PC-9 (cell line): Measurements from ENCODE around the gene SRRM5. TPM values are rescaled to one million over a fixed set of nuclear protein-coding genes. Genes with fewer than 3 reads are reported as not detected.

Experiments used
- Bru-seq: library from RNA; stranded (reverse); fragments of 400-500 nt; gene quantifications from one replicate; lab custom pipeline; 2021; lab: Mats Ljungman, UMichigan
- BruChase-seq, 2 experiments: library from RNA; stranded (reverse); fragments of 400-500 nt; gene quantifications; one replicate each; lab custom pipeline; 2021; lab: Mats Ljungman, UMichigan
- BruUV-seq: library from RNA; stranded (reverse); fragments of 400-500 nt; replicated peaks from 2 replicates; lab custom pipeline; 2021; lab: Mats Ljungman, UMichigan
- CTCF ChIA-PET: fragments of 300-600 bp; sonication (Branson Sonifier 250); formaldehyde crosslinking; loops from one replicate; lab custom pipeline; 2022; ENCODE audit warnings: antibody characterized with exemption; lab: Charles Lee
- POLR2A ChIA-PET: fragments of 300-600 bp; sonication (Branson Sonifier 250); formaldehyde crosslinking; loops from one replicate; lab custom pipeline; 2022; ENCODE audit warnings: antibody characterized with exemption; ENCODE audit not compliant: unreplicated experiment; lab: Charles Lee
- DNase-seq, 2 experiments: peaks; one replicate each; pipeline versions ENCODE4 v3.0.0 to v3.0.0-alpha.2; 2015 to 2022; ENCODE audit warnings: mixed read lengths in 1 of 2
- H2AFZ ChIP-seq: fragments of 200-600 bp; sonication (generic); 2 replicates; pipeline ENCODE4 v1.8.1; 2017; ENCODE audit warnings: antibody characterized with exemption
- H3F3A ChIP-seq: fragments of 200-600 bp; sonication (generic); 2 replicates; pipeline ENCODE4 v1.8.1; 2017; ENCODE audit warnings: antibody characterized with exemption, mild to moderate bottlenecking, low read depth; ENCODE audit not compliant: insufficient read depth
- H3K27ac ChIP-seq: fragments of 200-600 bp; sonication (generic); 2 replicates; pipeline ENCODE4 v1.6.1; 2016; ENCODE audit warnings: mixed run types
- H3K27me3 ChIP-seq: fragments of 200-600 bp; sonication (generic); 2 replicates; pipeline ENCODE4 v1.6.1; 2016; ENCODE audit warnings: low read depth, mixed run types; ENCODE audit not compliant: insufficient read depth
- H3K36me3 ChIP-seq: fragments of 200-600 bp; sonication (generic); 2 replicates; pipeline ENCODE4 v1.6.1; 2016; ENCODE audit warnings: low read depth, mixed run types
- H3K4me1 ChIP-seq: fragments of 200-600 bp; sonication (generic); replicated peaks from 2 replicates; pipeline ENCODE4 v1.6.1; 2016; ENCODE audit warnings: mixed run types; ENCODE audit not compliant: insufficient read depth
- H3K4me2 ChIP-seq: fragments of 200-600 bp; sonication (generic); 2 replicates; pipeline ENCODE4 v1.6.1; 2017; ENCODE audit warnings: mixed run types
- H3K4me3 ChIP-seq: fragments of 200-600 bp; sonication (generic); 2 replicates; pipeline ENCODE4 v1.6.1; 2016; ENCODE audit warnings: mixed run types
- H3K79me2 ChIP-seq: fragments of 200-600 bp; sonication (generic); 2 replicates; pipeline ENCODE4 v1.6.1; 2017; ENCODE audit warnings: low read depth, mixed run types
- H3K9me2 ChIP-seq: fragments of 200-600 bp; sonication (generic); 2 replicates; pipeline ENCODE4 v1.8.1; 2017; ENCODE audit warnings: mild to moderate bottlenecking; ENCODE audit not compliant: insufficient read depth
- H3K9me3 ChIP-seq: fragments of 200-600 bp; sonication (generic); 2 replicates; pipeline ENCODE4 v1.8.1; 2016; ENCODE audit warnings: low read depth; ENCODE audit not compliant: insufficient read depth
- H4K20me1 ChIP-seq: fragments of 200-600 bp; sonication (generic); 2 replicates; pipeline ENCODE4 v1.8.1; 2017; ENCODE audit not compliant: insufficient read depth
- CTCF ChIP-seq: fragments of 200-600 bp; sonication (generic); conservative IDR thresholded peaks from 2 replicates; pipeline ENCODE4 v1.6.1; 2017; ENCODE audit warnings: mixed run types, antibody characterized with exemption, mild to moderate bottlenecking, moderate library complexity
- EZH2 ChIP-seq: fragments of 200-600 bp; sonication (generic); IDR thresholded peaks from 2 replicates; pipeline ENCODE4 v1.8.0; 2017; ENCODE audit warnings: antibody characterized with exemption, low read depth
- intact Hi-C: fragments of 100-400 bp; cut with micrococcal nuclease; formaldehyde crosslinking; loops from one replicate; pipeline ENCODE4 v1.10.0; 2022; ENCODE audit not compliant: unreplicated experiment
- long read RNA-seq: library from polyadenylated mRNA; stranded (forward); transcript quantifications from one replicate; pipeline ENCODE4 v2.0.0, GENCODE V29; 2022
- total RNA-seq: library from RNA; stranded (reverse); gene quantifications from 2 replicates; pipeline ENCODE4 v1.2.3, GENCODE V29; 2021

Gene SRRM5
- total RNA-seq: 0.37 and 0.60 TPM in 2 replicates
- Bru-seq, nascent RNA: percentile 55 among the genes with signal in this experiment
- percentile 56 among the genes with signal in this experiment for BruChase-seq, experiment 1, labeled RNA remaining after a 2-hour chase
- BruChase-seq, experiment 2, labeled RNA remaining after a 6-hour chase: percentile 54 among the genes with signal in this experiment
- long read RNA-seq, partial matches to known transcripts: 0 of 1 reads
- long read RNA-seq, other reads (novel, unspliced or antisense): 1 of 1 reads

- no TSS peak for BruUV-seq
- no peak for DNase-seq
- Histone ChIP-seq H4K20me1 (no peaks in the 10 kb centered on the region), H3K4me3 (no peak within 1 kb of the TSS), H3K27me3 (no peaks in the 10 kb centered on the region), H2AFZ (no peak within 1 kb of the TSS), H3K4me2 (no peak within 1 kb of the TSS), H3K36me3 (peaks cover 4% of the 10 kb centered on the region; the same call in 1 of the 2 replicates), H3K27ac (no peak within 1 kb of the TSS), H3F3A (peaks cover 12% of the 10 kb centered on the region; the same call in 1 of the 2 replicates), H3K79me2 (0 out of 2 replicates have a peak, but pooled peaks cover 5% of the 10 kb centered on the region), H3K9me2 (no peaks in the 10 kb centered on the region), H3K9me3 (no peaks in the 10 kb centered on the region), H3K4me1 (no peaks in the 10 kb centered on the region)
- CTCF ChIA-PET: no interaction called here
- intact Hi-C loops: no loop called here
- POLR2A ChIA-PET: no interaction called here
- TF ChIP-seq EZH2: no peak
- TF ChIP-seq CTCF: no peak
These were observed at the start of gene SRRM5 for GRCh38 chr19:43611788-43612187. SRRM5 (plus strand) TSS chr19:43612088; CDS start chr19:43612122, 34 bp downstream.

- POLR2A ChIA-PET: no interaction called here
- intact Hi-C loops: no loop called here
- Histone ChIP-seq H3K9me3 (no peaks in the 10 kb centered on the region), H3K27me3 (no peaks in the 10 kb centered on the region), H3F3A (peaks cover 13% of the 10 kb centered on the region; the same call in 1 of the 2 replicates), H2AFZ (no peak overlapping the region), H3K4me3 (no peak overlapping the region), H3K4me1 (no peaks in the 10 kb centered on the region), H3K36me3 (no peaks in the 10 kb centered on the region), H3K79me2 (no peaks in the 10 kb centered on the region), H3K9me2 (no peaks in the 10 kb centered on the region), H3K27ac (no peak overlapping the region), H4K20me1 (no peaks in the 10 kb centered on the region; the same call in 1 of the 2 replicates), H3K4me2 (no peak overlapping the region)
- BruUV-seq: no TSS peak
- CTCF ChIA-PET: no interaction called here
- no peak for TF ChIP-seq CTCF
- no peak for TF ChIP-seq EZH2
- no peak for DNase-seq
These were observed 49.6 kb upstream of the SRRM5 start for GRCh38 chr19:43562226-43562697.

GRCh38 chr19:43562698-43563241 is 49.1 kb upstream of the SRRM5 start:
- no peak for DNase-seq
- CTCF ChIA-PET: no interaction called here
- H3K9me3 ChIP-seq: no peaks in the 10 kb centered on the region
- no peak overlapping the region for H3K27ac ChIP-seq
- no peak for TF ChIP-seq CTCF
- no peak for TF ChIP-seq EZH2
- no peak overlapping the region for H3K4me2 ChIP-seq
- H3K9me2 ChIP-seq: no peaks in the 10 kb centered on the region
- H3K36me3 ChIP-seq: no peaks in the 10 kb centered on the region
- peaks cover 12% of the 10 kb centered on the region; the same call in 1 of the 2 replicates for H3F3A ChIP-seq
- no peaks in the 10 kb centered on the region; the same call in 1 of the 2 replicates for H4K20me1 ChIP-seq
- intact Hi-C loops: no loop called here
- POLR2A ChIA-PET: no interaction called here
- no peaks in the 10 kb centered on the region for H3K4me1 ChIP-seq
- no peaks in the 10 kb centered on the region for H3K79me2 ChIP-seq
- no peak overlapping the region for H2AFZ ChIP-seq
- no peak overlapping the region for H3K4me3 ChIP-seq
- BruUV-seq: no TSS peak
- no peaks in the 10 kb centered on the region for H3K27me3 ChIP-seq
